Tibial artery (tissue), 4 donors: ENCODE results near the gene SCNN1A.
"Not testable (repeated sequence)": the region's sequence is repeated elsewhere in the genome, so short reads cannot be mapped to it uniquely, and the experiment has no call there.

ENCODE experiments used
- DNase-seq, 2 donors: peaks; one replicate each; pipeline ENCODE4 v3.0.0-alpha.2; 2019
- H3K27ac ChIP-seq, 2 donors: fragments of 200-600 bp; sonication (generic) in 1 of 2; 1 replicate in 1 of 2; 2 replicates in 1 of 2; pipeline ENCODE4 v1.5.1; 2018 to 2019; ENCODE audit warnings: mild to moderate bottlenecking in 1 of 2
- H3K27me3 ChIP-seq, 2 donors: fragments of 200-600 bp; sonication (generic) in 1 of 2; one replicate each; pipeline versions ENCODE4 v1.5.1 to v1.6.0; 2016 to 2019
- H3K36me3 ChIP-seq, 3 donors: fragments of 200-600 bp; sonication (generic) in 2 of 3; one replicate each; pipeline ENCODE4 v1.5.1; 2016 to 2019; ENCODE audit warnings: mild to moderate bottlenecking in 2 of 3
- H3K4me1 ChIP-seq, 4 donors: fragments of 200-600 bp; sonication (generic) in 2 of 4; 1 replicate in 3 of 4; 2 replicates in 1 of 4; pipeline ENCODE4 v1.5.1; 2016 to 2019
- H3K4me3 ChIP-seq, 2 donors: fragments of 200-600 bp; sonication (generic) in 1 of 2; 1 replicate in 1 of 2; 2 replicates in 1 of 2; pipeline ENCODE4 v1.5.1; 2018 to 2019; ENCODE audit warnings: mild to moderate bottlenecking in 2 of 2
- H3K9me3 ChIP-seq, 3 donors: fragments of 200-600 bp; sonication (generic) in 1 of 3; one replicate each; pipeline ENCODE4 v1.5.1; 2016 to 2019
- intact Hi-C: fragments of 100-400 bp; cut with DNase I; formaldehyde crosslinking; loops from one replicate; pipeline ENCODE4 v1.15.0; 2023; ENCODE audit warnings: low total_unique reads
- TF ChIP-seq, protein P1 (sequence below), 2 experiments: fragments of 200-600 bp in 1 of 2; fragments of 450-650 bp in 1 of 2; IDR thresholded peaks; one replicate each; pipeline ENCODE4 v1.5.1; 2017 to 2019; ENCODE audit warnings: antibody characterized with exemption in 2 of 2, mild to moderate bottlenecking in 1 of 2, moderate library complexity in 1 of 2

SCNN1A gene

GRCh38 chr12:6347367-6348338 is 27.7 kb downstream of the SCNN1A start:
- H3K4me3 ChIP-seq, result peak overlapping the region; percentile 14 to 30
- peaks cover 0 to 7% (median 0%) of the 10 kb centered on the region in 3 donors for H3K36me3 ChIP-seq
- H3K27me3 ChIP-seq, result no peaks in the 10 kb centered on the region
- TF ChIP-seq, protein P1, sequence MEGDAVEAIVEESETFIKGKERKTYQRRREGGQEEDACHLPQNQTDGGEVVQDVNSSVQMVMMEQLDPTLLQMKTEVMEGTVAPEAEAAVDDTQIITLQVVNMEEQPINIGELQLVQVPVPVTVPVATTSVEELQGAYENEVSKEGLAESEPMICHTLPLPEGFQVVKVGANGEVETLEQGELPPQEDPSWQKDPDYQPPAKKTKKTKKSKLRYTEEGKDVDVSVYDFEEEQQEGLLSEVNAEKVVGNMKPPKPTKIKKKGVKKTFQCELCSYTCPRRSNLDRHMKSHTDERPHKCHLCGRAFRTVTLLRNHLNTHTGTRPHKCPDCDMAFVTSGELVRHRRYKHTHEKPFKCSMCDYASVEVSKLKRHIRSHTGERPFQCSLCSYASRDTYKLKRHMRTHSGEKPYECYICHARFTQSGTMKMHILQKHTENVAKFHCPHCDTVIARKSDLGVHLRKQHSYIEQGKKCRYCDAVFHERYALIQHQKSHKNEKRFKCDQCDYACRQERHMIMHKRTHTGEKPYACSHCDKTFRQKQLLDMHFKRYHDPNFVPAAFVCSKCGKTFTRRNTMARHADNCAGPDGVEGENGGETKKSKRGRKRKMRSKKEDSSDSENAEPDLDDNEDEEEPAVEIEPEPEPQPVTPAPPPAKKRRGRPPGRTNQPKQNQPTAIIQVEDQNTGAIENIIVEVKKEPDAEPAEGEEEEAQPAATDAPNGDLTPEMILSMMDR (IDR thresholded peaks at IDR 0.05), result no peak
- intact Hi-C loops, result no loop called here
- DNase-seq, result peak; percentile 87 to 92
- H3K27ac ChIP-seq, result peak overlapping the region; percentile 90 to 99
- no peaks in the 10 kb centered on the region for H3K9me3 ChIP-seq
- H3K4me1 ChIP-seq, result peaks cover 0 to 57% (median 46%) of the 10 kb centered on the region in 4 donors

DNA sequence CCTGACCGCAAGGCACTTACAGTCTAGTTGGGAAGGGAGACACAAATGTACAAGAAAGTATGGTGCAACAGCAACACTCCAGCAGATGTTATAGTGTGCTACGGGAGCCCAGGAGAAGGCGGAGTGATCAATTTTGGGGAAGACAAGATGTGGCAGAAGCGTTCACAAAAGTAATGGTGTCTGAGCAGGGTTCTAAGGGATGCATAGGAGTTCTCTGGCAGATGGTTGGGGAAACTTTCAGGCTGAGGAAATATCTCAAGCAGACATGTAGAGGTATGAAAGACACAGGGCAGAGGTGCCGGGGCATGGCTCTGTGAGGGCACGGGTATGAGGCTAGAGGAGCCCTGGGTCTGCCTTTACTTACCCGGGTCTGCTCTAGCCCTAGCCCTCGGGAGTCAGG is 28.4 kb downstream of the SCNN1A start:
- Histone ChIP-seq H3K27ac (peak overlapping the region; percentile 90 to 99), H3K27me3 (no peaks in the 10 kb centered on the region), H3K4me3 (no peak overlapping the region), H3K9me3 (no peaks in the 10 kb centered on the region), H3K36me3 (peaks cover 0 to 7% (median 0%) of the 10 kb centered on the region in 3 donors), H3K4me1 (peaks cover 0 to 63% (median 52%) of the 10 kb centered on the region in 4 donors)
- intact Hi-C loops, result no loop called here
- TF ChIP-seq, protein P1 (IDR thresholded peaks at IDR 0.05), result no peak
- DNase-seq, result no peak

DNA sequence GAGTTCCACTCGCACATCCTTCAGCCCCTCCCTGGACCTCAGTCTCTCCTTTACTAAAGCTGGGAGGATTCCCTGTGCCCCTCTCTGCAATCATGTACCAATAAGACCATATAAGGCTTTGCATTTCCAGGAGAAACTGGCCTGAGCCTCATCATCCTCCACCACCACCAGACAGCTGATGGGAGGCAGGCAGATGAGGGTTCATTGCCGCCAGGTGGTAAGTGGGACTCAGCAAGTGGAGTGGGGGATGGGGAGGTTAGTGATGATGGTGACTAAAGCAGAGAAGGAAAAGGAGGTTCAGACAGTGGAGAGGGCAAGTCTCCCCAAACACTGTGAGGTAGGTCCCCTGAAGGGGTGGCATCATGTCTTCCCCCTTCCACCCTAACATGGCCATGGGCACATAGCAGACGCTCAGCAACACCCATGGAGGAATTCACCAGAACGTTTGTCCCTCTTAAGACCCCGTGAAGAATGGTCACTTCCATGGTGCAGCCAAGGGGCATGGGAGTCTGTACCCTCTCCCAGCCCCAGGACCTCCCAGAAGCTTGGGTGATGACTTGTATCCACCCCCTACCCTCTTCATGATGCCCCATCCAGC is 29.0 kb downstream of the SCNN1A start:
- TF ChIP-seq, protein P1 (IDR thresholded peaks at IDR 0.05), result no peak
- no peaks in the 10 kb centered on the region for H3K9me3 ChIP-seq
- peaks cover 0 to 7% (median 0%) of the 10 kb centered on the region in 3 donors for H3K36me3 ChIP-seq
- H3K27me3 ChIP-seq, result no peaks in the 10 kb centered on the region
- H3K4me1 ChIP-seq, result peaks cover 0 to 64% (median 53%) of the 10 kb centered on the region in 4 donors
- intact Hi-C loops, result no loop called here
- peak overlapping the region; percentile 90 to 99 for H3K27ac ChIP-seq
- H3K4me3 ChIP-seq, result no peak overlapping the region
- DNase-seq, result no peak

- no peak overlapping the region for H3K4me3 ChIP-seq
- DNase-seq, result peak; percentile 80 to 94
- H3K36me3 ChIP-seq, result peaks cover 0 to 7% (median 0%) of the 10 kb centered on the region in 3 donors
- intact Hi-C loops, result no loop called here
- peak overlapping the region; percentile 90 to 99 for H3K27ac ChIP-seq
- H3K9me3 ChIP-seq, result no peaks in the 10 kb centered on the region
- TF ChIP-seq, protein P1 (IDR thresholded peaks at IDR 0.05), result no peak
- peaks cover 0 to 64% (median 53%) of the 10 kb centered on the region in 4 donors for H3K4me1 ChIP-seq
- no peaks in the 10 kb centered on the region for H3K27me3 ChIP-seq
Measured at GRCh38 chr12:6345319-6346091, 29.9 kb downstream of the SCNN1A start.

DNA sequence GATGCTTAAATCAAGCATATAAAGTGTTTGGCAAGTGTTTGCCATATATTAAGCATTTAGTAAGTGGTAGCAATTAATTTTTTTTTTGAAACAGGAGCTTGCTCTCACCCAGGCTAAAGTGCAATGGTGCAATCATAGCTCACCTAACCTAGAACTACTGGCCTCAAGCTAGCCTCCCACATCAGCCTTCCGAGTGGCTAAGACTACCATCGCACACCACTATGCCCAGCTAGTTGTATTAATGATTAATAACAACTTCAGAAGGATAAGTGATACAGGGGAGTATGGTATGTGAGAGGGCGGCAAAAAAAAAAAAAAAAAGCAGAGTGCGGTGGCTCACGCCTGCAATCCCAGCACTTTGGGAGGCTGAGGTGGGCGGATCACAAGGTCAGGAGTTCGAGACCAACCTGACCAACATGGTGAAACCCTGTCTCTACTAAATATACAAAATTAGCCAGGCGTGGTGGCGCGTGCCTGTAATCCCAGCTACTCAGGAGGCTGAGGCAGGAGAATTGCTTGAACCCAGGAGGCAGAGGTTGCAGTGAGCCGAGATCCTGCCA is 31.2 kb downstream of the SCNN1A start:
- DNase-seq, H3K9me3 ChIP-seq, H3K36me3 ChIP-seq, H3K4me3 ChIP-seq, H3K27me3 ChIP-seq: not testable (repeated sequence)
- peaks cover 0 to 71% (median 57%) of the 10 kb centered on the region in 4 donors for H3K4me1 ChIP-seq
- intact Hi-C loops, result loop anchor here (5.0 kb wide), 1 partner anchor 188 kb away; the partner anchor contains the start of gene GAPDH
- H3K27ac ChIP-seq, result peak overlapping the region; percentile 99
